GM12872 (cell line): ENCODE results near the gene MRNIP.

Experiments used
- TF ChIP-seq, protein P1 (sequence below): IDR thresholded peaks from 3 replicates; pipeline ENCODE4 v1.5.1; 2011; ENCODE audit warnings: low read depth, mild to moderate bottlenecking, low read length, moderate library complexity; ENCODE audit not compliant: insufficient read depth

The MRNIP gene

DNA sequence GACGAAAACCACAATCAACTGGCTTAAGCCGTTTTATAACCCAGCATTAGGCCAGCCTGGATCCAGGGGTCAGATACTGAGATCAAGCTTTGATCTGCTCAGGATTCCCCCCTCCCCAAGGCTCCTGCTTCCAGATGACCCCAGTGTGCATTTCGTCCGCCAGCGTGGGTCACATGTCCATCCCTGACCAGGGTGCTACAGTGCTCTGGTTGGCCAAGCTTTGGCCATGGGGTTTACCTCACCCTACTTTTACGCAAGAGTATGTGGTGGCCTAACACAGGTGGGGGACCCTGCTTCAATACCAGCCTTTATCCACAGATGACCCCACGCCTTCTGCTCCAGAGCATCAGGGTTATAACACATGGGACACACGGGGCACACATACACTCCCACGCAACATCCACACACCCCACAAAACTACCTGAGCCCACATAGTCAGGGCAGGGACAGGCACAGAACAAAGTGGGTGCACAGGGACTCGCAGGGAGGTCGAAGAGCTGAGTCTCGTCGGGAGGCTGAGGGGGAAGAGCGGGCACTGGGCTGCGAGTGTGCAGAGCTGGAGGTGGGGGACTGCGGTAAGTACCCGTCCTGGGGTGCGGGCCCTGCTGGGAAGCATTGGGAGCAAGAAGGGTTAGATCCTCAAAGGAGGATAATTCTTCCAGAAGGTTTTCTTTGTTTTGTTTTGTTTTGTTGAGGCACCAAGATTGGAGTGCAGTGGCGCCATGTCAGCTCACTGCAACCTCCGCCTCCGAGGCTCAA is 42.9 kb downstream of the MRNIP start:
- TF ChIP-seq, protein P1, sequence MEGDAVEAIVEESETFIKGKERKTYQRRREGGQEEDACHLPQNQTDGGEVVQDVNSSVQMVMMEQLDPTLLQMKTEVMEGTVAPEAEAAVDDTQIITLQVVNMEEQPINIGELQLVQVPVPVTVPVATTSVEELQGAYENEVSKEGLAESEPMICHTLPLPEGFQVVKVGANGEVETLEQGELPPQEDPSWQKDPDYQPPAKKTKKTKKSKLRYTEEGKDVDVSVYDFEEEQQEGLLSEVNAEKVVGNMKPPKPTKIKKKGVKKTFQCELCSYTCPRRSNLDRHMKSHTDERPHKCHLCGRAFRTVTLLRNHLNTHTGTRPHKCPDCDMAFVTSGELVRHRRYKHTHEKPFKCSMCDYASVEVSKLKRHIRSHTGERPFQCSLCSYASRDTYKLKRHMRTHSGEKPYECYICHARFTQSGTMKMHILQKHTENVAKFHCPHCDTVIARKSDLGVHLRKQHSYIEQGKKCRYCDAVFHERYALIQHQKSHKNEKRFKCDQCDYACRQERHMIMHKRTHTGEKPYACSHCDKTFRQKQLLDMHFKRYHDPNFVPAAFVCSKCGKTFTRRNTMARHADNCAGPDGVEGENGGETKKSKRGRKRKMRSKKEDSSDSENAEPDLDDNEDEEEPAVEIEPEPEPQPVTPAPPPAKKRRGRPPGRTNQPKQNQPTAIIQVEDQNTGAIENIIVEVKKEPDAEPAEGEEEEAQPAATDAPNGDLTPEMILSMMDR: no peak

- TF ChIP-seq, protein P1: no peak
Measured at GRCh38 chr5:179814090-179814489, 44.5 kb downstream of the MRNIP start.

DNA sequence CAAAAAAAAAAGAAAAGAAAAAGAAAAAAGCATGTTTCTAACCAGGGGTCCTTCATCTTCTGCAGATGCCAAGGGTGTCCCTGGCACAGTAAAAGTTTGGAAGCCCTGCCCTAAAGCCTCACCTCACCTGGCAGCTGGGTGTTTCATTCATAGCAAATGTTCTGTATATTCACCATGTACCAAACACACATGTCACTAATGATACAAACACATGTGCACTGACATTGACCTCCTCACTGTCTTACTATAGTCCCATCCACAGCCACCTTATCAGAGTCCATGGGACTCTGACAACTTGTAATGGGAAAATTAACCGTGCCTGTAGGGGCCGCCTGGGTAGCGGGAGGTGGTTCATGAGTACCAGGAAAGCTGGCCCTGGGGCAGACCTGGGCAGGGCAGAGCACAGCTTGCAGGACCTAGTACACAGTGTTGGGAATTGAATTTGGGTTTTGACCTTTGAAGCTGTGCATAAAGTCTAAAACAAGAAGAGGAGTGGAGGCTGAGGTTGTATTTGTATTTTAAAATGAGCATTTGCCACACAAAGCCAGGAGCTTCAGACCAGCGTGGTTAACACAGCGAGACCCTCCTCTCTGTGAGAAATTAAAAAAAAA is 45.5 kb downstream of the MRNIP start:
- TF ChIP-seq, protein P1: no peak

- TF ChIP-seq, protein P1: no peak
Measured at GRCh38 chr5:179812135-179812825, 46.3 kb downstream of the MRNIP start.

GRCh38 chr5:179806250-179807048 is 52.2 kb downstream of the MRNIP start, which contains the start of gene MGAT4B:
TSS of gene MGAT4B (minus strand) at chr5:179806866. CDS start at chr5:179806583, 283 bp downstream.
- TF ChIP-seq, protein P1: no peak

DNA sequence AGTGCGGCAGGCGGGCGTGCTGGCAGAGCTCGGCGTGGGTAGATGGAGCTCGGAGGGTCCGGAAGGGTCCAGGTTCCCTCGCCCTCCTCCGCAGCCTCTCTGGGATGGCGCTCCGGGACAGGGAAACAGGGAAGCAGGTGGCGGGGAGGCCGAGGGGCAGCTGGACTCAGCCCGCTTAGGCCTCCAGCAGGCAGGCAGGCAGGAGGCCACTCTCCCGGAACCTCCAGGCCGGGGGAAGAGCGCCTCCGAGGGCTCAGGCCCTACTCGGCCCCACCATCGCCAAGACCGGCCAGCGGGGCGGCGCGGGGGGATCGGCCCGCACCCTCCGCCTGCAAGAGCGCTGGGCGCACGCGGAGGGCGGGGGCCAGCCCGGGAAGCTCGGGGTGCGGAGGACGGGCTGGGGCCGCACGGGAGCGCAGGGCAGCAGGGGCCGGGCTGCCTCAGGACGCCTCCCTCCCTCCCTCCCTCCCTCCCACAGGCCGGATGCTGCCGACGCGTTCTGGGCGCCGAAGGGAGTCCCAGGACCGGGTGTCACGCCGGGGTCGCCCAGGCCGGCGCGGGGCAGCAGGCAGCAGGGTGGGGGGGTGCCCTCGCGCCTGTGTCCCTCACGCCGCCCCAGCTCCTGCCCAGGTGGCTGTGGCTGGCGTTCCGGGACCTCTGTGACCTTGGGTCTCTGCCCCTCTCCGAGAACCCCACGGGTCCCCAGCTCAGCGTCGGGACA is 52.9 kb downstream of the MRNIP start:
- TF ChIP-seq, protein P1: no peak
